Peyer's patch (tissue), 4 donors: Measurements from ENCODE around the gene VWF.

Experiments
- POLR2A ChIP-seq, 2 donors: fragments of 450-650 bp; IDR thresholded peaks; one replicate each; pipeline ENCODE4 v1.5.1; 2017; ENCODE audit warnings: antibody characterized with exemption in 2 of 2, mild to moderate bottlenecking in 2 of 2, moderate library complexity in 2 of 2
- TF ChIP-seq, protein P1 (sequence below), 6 experiments: fragments of 450-650 bp in 4 of 6; fragments of 200-600 bp in 2 of 6; sonication (generic) in 1 of 6; IDR thresholded peaks; one replicate each; pipeline ENCODE4 v1.5.1; 2017 to 2019; ENCODE audit warnings: antibody characterized with exemption in 6 of 6, mild to moderate bottlenecking in 3 of 6, moderate library complexity in 1 of 6

DNA sequence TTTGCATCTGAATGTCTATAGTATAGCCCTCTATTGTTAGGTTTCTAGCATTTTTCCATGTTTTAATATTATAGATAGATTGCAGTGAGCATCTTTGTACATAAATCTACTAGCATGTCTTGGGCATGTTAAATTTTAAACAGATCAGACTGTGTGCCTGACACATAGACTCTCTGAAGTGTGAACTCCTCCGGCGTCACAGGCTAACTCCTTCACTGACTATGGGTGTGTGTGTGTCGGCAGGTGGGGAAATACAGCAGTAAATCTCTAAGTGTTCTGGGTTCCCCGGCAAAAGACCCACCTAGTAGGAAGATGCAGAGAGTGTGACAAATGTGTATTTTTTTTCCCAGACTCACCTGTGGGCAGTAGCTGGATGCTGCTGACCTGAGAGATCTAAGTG lies 2.3 kb downstream of the VWF start:
- TF ChIP-seq POLR2A (IDR thresholded peaks at IDR 0.05): no peak
- TF ChIP-seq, protein P1, sequence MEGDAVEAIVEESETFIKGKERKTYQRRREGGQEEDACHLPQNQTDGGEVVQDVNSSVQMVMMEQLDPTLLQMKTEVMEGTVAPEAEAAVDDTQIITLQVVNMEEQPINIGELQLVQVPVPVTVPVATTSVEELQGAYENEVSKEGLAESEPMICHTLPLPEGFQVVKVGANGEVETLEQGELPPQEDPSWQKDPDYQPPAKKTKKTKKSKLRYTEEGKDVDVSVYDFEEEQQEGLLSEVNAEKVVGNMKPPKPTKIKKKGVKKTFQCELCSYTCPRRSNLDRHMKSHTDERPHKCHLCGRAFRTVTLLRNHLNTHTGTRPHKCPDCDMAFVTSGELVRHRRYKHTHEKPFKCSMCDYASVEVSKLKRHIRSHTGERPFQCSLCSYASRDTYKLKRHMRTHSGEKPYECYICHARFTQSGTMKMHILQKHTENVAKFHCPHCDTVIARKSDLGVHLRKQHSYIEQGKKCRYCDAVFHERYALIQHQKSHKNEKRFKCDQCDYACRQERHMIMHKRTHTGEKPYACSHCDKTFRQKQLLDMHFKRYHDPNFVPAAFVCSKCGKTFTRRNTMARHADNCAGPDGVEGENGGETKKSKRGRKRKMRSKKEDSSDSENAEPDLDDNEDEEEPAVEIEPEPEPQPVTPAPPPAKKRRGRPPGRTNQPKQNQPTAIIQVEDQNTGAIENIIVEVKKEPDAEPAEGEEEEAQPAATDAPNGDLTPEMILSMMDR (IDR thresholded peaks at IDR 0.05): no peak
